Stromal cell of bone marrow (primary cell): ENCODE data around the gene NFYB.
A peak's percentile ranks its signal among the peaks of the same experiment; 100 is the strongest.
"Not testable (repeated sequence)": the region's sequence is repeated elsewhere in the genome, so short reads cannot be mapped to it uniquely, and the experiment has no call there.

Experiments
- DNase-seq: peaks from one replicate; pipeline ENCODE4 v3.0.0-alpha.2; 2012; ENCODE audit warnings: low read depth

NFYB gene

DNA sequence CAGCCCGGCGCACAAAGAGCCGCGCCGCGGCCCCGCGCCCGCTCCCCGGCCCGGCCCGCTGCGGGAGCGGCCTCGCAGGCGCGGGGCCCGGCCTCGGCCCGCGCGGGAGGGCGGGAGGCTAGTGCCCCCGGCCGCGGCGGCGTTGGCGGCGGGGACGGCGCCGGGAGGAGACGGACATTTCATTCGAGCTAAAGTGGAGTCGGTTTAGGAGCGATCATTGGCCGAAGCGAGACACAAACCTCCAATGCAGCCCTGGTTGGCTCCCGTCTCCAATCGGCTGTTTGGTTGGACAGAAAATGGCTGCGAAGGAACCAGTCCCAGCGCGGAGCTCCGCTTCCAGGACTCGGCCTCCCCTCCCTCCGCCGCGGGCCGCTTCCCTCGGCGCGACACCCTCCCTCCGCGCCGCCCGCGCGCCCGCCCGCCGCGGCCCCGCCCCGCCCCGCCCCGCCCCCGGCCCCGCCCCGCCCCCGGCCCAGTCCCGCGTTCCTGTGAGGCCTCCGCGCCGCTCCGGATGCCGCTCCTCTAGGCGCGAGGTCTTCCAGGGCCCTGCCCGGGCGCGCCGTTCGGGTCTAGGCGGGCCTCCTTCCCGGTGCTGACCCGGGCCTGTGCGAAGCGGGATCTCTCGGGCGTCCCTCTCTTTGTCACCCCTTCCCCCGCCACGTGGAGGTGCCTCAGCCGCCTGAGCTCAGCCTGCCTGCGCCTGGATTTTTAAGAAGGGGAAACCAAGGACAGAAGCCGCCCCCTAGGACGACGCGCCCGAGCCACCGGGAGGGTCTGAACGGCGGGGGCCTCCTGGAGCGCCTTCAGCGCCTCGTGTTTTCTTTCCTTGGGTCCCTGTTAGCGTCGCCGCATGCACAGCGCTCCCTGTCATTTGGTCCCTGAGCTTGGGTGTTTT lies at the start of gene NFYB:
Gene NFYB, minus strand, starts transcription at position 309 of the 895 bp plus-strand sequence. CDS start 2,757 bp downstream, outside the sequence.
- DNase-seq = peak; percentile 96

GRCh38 chr12:104187446-104188155 lies 49.6 kb upstream of the NFYB start:
- DNase-seq = no peak

DNA sequence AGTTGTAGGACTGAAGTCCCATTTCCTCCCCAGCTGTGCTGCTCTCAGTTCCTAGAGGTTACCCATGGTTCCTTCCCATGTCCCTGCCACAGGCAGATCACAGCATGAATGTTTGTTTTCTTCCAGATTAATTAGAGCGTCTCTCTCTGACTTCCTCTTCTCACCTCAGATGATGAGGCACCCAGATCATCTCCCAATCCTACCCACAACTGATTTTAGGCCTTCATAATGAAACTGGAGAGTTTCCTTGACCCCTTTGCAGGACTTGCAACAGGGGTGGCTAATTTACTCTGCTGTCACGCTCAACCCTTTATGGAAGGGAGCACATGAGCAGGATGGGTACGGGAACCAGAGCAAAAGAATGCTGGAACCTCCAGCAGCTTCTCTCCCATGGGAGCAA lies 45.4 kb upstream of the NFYB start:
- no peak for DNase-seq

- DNase-seq = no peak
Observed at GRCh38 chr12:104182621-104183378, 44.8 kb upstream of the NFYB start.

DNA sequence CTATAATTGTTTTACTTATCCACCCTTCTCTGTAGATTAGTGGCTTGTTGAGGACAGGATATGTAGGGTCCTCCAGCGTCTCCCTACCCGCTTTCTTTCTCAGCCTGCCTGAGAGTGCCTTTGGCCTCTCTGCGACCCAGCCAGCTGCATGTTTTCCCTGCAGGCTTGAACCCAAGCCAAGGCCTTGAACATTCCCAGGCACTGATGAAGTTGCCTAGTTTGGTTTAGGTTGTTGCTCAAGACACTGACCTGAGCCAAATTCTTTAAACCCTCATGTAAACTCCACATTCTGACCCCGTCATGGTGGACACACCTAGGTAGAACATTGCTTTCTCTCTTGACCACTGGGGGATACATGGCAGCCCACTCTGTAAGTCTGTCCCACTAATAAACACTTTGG lies 44.1 kb upstream of the NFYB start:
- peak; percentile 89 for DNase-seq

DNA sequence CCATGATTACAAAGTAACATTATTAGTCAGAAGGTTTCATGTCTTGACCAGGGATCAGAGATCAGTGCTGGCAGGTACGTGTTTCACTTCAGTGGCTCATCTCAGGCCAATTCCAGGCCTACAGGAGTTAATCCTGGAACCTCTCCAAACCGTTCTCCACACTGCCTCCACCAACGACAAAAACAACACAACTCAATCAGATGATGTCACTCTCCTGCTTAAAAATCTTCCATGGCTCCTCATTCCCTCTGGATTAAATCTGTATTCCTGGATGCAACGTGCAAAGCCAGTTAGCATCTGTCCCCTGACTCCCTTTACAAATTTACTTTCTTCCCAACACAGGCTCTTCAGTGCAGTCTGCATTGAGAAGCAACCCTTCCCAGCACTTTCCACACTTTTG lies 43.3 kb upstream of the NFYB start:
- peak; percentile 27 for DNase-seq

GRCh38 chr12:104180374-104180773 lies 42.4 kb upstream of the NFYB start:
- DNase-seq = no peak

- DNase-seq = peak; percentile 97
Observed at GRCh38 chr12:104177663-104178501, 39.9 kb upstream of the NFYB start.

DNA sequence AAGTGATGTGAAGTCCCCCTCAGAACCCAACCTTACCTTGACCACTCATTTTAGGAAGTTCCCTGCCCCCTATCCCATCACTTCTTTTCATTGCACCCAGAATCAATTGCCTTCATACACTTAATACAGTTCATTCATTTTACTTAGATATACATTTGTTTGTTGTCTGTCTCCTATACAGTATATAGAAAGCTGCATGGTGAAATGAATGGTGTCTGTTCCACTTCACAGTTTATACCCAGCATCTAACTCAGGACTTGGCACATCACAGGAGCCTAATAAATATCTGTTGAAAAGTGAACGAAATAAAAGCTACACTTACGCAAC lies 39.3 kb upstream of the NFYB start:
- DNase-seq = no peak

DNA sequence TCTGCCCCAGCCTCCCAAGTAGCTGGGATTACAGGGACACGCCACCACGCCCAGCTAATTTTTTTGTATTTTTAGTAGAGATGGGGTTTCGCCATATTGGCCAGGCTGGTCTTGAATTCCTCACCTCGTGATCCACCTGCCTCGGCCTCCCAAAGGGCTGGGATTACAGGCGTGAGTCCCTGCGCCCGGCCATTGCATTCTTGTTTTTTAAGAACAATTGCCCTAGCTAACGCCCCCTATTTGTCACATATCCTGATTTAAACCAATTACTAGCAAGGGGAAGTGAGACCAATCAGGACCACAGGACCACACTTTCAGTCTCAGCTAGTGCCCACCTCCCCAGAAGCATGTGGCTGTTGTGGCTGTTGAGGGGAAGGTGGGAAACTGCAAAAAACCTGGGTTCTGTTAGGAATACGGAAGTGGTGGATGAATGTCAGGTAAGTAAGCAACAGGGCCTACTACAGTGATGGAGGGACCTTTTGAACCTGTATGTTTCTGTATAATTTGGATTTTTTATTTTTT lies 37.8 kb upstream of the NFYB start:
- DNase-seq = no peak

- not testable (repeated sequence) for DNase-seq
Observed at GRCh38 chr12:104173804-104174203, 35.8 kb upstream of the NFYB start.

GRCh38 chr12:104172570-104172947 lies 34.5 kb upstream of the NFYB start:
- no peak for DNase-seq

DNA sequence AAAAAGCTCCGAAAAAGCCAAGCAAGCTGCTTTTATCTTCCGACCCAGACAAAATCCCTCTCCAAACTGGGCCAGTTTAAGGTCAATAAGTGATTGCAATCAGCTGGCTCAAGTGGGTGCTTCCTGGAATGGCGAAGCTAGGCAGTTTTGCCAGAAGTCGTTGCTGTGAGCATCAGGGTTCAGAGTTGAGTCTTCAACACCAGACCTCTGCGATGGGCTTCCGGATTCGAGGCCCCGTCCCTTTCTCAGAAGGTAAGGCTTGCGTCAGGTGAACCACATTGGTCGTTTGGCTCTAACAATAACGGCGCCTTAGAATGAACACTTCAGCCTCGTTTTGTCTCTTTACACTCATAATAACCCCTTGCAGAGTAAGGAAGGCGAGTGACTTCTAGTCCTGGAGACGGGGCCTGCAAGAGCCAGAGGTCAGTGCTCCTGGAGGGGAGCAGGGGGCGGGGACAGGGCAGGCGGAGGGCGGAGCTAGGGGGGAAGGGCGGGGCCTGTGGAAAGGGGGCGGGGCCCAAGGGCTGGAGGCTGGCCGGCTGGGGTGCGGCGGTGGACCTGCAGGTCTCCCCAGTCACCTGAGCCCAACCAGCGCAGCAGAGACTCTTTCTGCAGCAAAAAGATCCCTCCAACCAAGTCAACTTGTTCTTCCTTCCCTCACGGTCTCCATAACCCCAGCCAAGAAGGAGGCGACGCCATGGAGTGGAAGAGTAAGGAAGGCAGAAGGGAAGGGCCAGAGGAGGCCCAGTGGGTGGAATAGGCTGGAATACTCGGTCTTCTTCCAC lies 34.0 kb upstream of the NFYB start:
- DNase-seq = no peak

DNA sequence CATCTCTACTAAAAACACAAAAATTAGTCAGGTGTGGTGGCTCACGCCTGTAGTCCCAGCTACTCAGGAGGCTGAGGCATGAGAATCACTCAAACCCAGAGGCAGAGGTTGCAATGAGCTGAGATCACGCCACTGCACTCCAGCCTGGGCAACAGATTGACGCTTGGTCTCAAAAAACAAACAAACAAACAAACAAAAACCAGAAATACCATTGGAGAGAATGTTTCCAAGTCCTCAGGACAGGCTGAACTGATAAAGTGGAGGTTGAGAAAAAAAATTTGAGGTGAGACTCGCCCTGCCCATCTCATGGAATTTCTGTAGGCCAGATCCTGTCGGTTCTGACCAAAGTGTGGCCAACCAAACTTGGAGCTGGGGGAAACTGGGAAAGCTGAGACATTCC lies 30.6 kb upstream of the NFYB start:
- DNase-seq = no peak

DNA sequence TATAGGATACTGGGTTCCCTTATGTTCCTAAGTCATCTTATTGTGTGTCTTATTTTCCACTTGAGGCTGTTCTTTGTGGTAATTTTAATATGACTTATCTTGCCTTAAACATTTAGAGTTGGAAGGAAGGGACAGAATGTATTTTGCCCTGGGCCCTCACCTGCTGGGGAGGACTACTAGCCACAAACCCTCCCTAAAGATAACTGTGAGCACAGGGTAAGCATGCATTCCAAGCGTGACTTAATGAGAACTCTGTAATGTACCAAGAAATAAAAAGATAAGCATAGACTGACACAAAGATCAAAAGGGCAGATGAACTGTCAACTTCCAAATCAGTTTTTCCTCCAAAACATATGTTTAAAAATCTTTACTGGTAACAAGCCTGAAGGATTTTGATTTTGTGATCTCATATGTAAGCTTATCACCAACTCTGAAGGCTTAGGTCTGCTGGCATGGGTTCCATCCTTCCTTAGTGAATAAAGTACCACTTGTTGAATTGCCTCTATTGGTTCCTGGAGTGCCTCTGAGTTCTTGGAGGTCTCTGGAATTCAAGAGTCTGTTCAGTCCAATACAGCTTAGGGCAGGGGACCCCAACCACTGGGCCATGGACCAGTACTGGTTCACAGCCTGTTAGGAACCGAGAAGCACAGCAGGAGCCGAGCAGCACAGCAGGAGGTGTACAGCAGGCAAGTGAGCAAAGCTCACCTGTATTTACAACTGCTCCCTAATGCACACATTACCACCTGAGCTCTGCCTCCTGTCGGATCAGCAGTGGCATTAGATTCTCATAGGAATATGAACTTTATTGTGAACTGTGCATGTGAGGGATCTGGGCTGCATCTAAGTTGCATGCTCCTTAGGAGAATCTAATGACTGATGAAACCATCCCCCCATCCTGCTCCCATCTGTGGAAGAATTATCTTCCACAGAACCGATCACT lies 29.8 kb upstream of the NFYB start:
- DNase-seq = no peak

- DNase-seq = peak; percentile 9
Observed at GRCh38 chr12:104166465-104166864, 28.5 kb upstream of the NFYB start.

- DNase-seq = no peak
Observed at GRCh38 chr12:104165801-104166200, 27.8 kb upstream of the NFYB start.

DNA sequence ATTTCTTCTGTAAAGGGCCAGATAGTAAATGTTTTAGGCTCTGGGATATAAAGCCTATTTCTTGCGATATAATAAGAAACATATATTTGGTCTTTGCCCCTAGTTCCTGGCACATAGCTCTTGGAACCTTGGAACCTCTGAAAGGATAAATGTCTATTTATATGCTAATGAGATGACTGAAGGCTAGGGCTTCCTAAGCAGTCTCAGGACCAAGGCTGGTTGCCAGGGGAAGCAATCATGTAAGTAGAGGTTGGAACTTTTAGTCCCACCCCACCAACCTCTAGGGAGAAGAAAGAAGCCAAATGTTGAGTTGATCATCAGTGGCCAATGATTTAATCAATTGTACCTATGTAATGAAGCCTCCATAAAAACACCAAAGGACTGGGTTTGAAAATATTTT lies 26.6 kb upstream of the NFYB start:
- DNase-seq = no peak

GRCh38 chr12:104163631-104164030 lies 25.6 kb upstream of the NFYB start:
- DNase-seq = no peak

DNA sequence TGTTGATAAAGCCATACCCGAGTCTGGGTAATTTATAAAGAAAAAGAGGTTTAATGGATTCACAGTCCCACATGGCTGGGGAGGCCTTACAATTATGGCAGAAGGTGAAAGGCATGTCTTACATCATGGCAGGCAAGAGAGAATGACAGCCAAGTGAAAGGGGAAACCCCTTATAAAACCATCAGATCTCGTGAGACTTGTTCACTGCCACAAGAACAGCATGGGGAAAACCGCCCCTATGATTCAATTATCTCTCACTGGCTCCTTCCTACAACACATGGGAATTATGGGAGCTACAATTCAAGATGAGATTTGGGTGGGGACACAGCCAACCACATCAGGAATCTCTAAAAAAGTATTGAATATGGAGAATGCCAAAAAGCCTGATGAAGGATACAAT lies 25.0 kb upstream of the NFYB start:
- DNase-seq = not testable (repeated sequence)
